GM19395 (cell line): ENCODE measurements around the gene NPHP4.
A peak's percentile ranks its signal among the peaks of the same experiment; 100 is the strongest.

ENCODE experiments used
- ATAC-seq: cut with Tn5 transposase; IDR thresholded peaks from one replicate; pipeline ENCODE4 v1.9.1; 2021; ENCODE audit warnings: mild to moderate bottlenecking, moderate library complexity; ENCODE audit not compliant: unreplicated experiment

Gene NPHP4

DNA sequence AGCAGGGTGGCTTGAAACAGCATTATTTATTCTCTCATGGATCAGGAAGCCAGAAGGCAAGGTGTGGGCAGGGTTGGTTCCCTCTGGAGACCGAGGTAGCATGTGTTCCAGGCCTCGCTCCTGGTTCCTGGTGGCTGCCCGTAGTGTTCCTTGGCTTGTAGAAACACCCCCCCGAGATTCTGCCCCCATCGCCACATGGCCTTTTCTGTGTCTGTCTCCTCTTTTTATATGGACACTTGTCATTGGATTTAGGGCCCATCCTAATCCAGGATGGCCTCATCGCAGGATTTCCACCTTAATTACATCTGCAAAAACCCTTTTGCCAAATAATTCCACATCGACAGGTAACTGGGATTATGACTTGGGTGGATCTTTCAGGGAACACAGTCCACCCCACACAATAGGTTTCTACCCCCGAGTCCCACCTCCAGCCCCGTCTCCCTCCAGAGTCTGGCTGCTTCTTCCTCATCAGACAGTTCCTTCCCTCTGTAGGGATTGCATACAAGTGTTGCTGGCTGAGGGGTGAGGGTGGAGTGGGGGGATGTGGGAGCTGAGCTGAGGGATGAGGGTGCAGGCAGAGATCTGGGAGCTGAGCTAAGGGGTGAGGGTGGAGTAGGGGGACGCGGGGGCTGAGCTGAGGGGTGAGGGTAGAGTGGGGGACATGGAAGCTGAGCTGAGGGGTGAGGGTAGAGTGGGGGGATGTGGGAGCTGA, 12.3 kb upstream of the NPHP4 start:
- no peak for ATAC-seq

DNA sequence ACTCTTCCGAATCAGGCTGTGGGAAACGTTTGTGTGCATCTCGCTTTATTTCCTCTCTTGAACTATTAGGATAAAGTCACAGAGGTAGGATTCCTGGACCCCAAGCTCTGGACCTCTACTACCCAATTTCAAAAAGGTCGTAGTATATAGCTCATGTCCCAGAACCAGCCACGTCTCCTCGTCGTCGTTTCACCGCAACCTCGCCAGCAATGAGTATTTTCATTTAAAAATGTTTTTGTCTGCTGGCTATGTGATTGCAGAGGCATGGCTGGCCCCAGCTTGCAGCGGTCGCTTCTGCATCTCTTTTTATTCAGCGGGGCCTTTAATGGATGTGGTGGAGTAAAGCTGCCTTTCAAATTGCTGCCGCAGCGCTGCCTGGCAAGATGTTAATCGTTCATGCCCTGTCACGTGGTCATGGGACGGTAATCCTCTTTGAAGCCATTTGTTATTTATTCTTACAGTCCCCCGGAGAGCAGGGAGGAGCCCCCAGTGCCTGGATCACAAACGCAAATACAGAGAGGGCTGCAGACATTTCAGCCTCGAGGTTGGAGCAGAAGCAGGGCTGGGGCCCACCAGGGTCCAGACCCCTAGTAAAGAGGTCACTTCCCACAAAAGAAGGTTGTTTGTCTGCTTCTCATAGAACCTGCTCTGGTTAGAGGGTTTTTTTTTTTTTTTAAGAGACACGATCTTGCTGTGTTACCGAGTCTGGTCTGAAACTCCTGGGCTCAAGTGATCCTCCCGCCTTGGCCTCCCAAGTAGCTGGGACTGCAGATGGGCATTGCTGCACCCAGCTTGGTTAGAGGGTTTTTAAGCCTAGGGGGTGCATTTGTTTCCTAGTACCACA, 11.6 kb upstream of the NPHP4 start:
- ATAC-seq = no peak

DNA sequence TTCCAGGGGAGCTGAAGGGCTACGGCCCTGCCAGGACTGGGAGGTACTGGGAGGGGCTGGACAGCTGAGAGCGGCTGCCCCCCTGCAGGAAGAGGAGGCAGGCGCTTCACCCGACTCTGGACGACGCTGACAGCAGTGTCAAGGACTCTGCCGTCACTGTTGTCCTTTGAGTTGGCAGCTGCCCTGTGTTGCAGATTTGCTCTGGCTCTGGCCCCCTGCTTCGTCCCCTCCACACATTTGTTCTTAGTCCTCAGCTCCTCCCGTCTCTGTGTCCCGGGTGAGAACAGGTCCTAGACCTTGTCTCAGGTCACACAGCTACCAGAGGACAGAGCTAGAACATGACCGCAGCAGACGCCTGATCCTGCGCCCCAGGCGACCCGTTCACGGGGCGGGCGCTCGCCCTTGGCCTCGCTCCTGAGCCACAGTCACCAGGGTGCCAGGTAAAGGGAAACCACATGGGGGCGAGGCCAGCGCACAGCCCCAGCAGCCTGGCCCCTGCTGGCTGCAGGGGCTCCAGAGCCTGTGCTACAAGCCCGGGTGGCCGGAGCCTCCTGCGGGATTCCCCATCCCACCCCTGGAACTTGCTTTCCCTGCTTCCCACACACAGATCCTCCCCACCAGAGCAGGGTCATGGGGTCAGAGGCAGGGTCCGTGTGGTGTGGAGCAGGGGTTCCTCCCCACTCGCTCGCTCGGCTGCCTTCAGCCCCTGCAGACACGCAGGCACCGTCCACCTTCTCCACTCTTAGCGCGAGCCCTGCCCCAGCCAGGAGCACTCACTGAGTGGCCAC, 10.7 kb upstream of the NPHP4 start:
- no peak for ATAC-seq

DNA sequence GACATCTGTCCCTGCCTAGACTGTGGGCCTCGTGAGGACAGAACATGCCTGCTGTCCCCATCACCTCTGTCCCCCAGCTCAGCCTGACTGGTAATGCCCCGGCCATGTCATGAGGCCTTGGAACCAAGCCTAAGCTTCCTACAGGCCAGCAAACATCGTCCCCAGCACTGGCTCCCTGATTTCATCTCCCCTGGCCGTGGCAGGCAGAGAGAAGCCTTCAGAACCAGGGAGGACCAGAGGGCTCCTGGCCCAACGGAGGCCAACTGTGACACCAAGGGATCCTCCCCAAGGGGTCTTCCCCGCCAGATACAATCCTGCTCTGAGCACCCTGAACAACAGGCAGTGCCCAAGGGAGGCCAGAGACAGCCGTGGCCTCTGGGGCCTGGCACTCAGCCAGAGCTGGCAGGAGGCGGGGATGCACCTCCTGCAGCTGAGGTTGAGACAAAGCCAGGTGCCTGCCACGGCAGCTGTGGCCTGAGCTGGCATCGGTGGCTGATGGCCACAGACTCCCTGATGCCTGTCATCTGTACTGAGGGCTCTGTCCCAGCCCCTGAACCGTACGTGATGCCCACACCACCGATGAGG, 9.9 kb upstream of the NPHP4 start:
- no peak for ATAC-seq

DNA sequence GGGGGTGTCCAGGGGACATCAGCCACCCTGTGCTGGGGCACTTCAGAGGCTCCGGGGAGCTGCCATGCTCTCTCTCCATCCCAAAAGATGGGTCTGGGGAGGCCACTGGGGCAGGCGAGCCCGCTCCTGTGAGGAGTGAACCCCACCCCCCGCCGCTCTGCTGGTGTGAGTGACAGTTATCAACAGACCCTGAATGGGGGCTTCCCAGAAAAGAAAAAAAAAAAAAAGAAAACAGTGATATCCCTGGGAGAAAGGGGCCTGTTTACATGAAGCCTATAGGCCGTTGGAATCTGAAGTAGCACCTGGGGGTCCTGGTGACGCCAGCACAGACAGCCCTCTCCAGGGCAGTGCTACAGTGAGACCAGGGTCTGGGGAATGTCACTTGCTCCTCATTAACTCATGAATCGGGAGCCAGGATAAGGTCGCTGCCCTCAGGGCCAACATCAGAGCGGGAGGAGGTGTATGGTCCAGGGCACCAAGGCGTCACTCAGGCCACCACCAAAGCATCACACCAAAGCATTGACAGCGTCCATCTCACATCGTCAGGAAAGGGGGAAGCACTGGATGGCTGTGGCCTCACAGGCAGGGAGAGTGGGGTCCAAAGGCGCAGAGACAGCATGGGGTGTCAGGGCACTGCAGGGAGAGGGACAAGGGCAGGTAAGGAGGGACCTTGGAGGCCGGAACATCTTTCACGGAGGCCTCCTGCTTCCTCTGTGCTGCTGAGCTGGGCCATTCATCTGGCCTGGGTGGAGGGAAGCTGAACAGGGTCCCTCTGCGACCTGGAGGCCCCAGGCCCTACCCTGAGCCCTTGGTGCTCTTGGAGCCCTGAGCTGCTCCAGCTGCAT, 8.4 kb upstream of the NPHP4 start:
- no peak for ATAC-seq

DNA sequence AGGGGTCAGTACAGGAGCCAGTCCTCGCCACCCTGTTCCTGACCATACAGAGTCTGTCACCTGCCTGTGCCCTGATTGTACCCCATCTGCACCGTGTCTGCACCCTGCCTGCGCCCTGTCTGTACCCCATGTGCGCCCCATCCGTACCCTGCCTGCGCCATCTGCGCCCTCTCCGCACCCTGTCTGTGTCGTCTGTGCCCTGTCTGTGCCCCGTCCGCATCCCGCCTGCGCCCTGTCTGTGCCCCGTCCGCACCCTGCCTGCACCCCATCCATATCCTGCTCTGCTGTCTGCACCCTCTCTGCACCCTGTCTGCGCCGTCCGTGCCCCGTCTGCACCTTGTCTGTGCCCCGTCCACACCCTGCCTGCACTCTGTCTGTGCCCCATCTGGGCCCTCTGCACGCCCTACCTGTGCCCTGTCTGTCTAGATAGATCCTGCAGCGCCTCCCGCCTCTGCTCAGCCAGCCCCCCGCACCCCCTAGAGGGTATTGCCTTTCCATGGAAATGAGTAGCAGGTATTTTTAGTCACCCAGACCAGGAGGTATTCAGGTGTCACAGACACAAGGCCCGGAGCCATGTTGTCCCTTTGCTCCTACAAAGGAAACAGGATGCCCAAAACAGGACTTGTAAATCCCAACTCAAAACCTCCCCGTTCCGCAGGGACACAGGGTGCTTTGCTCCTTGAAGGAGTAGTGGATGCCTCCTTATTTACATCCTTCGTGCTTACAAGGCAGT, 7.7 kb upstream of the NPHP4 start:
- no peak for ATAC-seq

DNA sequence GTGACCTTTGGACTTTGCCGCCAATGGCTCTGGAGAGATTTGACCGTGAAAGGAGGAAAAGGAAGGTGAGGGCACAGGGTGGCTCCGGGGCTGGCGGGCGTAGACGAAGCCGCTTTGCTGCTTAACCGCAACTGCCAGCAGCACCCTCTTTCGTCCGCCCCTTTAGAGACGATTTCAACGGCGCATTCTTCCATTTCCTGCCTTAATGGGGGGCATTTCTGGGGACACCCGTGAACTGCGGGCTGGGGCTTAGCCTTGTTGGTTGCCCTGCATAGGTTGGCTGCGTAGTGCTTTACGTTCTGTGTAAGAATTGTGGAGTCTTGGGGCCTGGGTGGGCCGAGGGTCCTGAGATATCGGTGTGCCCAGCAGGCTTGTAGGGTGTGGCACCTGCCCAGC, 6.7 kb upstream of the NPHP4 start:
- no peak for ATAC-seq

DNA sequence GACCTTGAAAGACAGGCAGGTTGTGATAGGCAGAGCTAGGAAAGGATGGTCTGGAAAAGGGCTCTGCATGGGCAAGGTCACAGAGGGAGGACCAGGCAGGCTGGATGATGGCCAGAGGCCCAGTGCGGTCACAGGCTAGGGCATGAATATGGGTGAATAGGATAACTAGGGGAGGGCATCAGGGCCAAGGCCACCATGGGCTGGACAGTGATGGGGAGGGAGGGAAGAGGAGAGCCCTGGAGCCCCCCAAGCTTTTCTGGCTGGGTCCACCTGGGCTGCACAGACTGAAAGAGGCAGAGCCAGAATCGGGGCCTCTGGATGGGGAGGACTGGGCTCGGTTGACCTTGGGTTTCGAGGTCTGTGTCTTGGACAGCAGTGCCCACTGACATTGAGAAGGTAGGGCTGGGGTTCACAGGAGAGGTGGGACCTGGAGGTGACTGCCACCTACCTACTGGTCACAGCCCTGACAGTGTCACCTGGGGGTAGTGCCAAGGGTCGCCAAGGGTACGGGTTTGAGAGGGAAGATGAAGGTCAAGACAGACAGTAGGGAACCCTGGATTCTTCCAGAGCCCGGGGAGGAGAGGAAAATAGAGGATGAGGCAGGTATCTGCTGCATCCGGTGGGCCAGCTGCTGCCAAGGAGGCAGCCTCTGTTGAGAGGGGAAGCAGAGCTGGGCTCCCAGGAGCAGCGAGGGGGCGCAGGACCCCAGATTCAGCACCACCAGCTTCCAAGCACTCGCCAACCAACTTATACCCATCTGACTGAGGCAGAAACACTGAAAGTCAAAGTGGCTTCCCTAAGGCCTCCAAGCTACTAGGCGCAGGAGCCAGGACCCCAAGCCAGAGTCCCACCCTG, 6.1 kb upstream of the NPHP4 start:
- no peak for ATAC-seq

DNA sequence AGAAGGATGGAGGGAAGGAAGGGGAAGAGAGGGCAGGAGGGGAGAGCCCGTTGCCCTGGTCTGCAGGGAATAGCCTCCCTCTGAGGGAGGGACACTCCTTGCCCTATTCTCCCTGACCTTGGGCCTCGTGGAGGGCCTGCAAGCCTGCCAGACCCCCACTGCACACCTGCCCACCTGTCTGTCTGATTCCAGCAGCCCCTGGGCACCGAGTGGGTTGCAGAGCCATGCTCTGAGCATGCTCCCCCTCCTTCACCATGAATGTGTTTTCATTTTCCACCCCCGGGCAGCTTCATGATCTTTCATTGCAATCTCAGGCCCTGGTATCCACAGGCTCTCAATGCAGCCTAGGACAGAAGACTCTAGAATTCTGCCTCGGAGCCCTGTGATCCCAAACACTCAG, 5.1 kb upstream of the NPHP4 start:
- ATAC-seq = no peak

DNA sequence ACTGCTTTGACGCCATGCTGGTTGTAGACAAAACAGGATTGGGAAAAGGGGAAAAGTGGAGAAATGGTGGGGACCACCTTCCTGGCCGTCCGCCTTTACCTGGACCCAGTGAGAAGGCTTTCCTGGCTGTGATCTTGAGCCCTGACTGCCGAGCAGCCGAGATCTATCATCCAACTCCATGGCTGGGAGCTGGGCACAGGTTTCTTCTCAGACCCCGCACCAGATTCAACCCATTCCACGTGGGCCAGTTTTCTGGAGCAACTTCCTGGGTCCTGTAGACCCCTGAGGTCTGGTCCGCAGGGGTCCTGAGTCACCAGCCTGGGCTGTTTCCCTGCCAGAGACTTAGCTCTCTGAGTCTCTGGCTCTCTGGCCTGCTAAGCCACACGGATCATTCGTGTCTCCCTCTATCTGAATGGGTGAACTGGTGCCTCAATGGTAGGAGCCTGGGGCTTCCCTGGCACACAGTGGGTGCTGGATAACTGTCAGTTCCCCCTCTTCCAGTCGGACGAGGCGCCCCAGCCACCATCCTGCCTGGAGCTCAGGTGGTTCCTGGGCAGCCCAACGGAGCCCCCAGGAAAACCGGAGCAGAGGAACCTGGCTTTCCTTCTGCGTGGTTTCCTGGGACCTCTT, 4.5 kb upstream of the NPHP4 start:
- no peak for ATAC-seq

DNA sequence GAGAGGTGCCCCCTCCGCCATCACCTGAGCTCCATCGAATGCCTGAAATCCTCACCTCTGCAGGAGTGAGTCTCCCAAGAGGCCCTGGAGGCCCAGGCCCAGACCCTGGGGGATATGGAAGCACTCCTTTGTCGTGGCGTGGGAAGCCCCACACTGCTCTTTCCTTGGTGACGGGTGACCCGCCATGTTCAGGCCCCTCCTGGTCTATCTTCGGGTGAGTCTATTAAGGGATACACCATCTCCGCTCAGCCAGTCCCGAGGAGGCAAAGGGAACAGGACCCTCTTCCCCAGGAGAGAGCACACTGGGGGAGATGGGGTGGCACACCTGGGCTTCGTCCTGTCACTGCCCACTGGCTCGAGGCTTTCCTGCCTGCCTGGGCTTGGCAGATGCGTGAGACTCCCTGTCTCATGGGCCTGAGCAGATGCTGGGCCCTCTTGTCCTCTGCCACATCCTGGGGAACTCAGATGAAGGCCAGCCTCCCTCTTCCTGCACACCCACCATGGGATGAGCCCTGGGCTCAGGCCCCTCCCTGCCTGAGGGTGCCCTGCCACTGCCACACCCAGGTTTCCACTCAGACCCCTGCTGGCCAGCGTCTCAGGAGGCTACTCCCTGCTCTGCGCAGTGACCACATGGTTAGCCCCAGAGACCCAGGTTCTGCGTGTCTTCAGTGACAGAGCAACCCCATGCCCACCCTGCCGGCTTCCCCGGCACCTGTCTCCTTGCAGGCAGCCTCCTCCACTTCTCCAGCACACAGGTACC, 3.8 kb upstream of the NPHP4 start:
- ATAC-seq = no peak

DNA sequence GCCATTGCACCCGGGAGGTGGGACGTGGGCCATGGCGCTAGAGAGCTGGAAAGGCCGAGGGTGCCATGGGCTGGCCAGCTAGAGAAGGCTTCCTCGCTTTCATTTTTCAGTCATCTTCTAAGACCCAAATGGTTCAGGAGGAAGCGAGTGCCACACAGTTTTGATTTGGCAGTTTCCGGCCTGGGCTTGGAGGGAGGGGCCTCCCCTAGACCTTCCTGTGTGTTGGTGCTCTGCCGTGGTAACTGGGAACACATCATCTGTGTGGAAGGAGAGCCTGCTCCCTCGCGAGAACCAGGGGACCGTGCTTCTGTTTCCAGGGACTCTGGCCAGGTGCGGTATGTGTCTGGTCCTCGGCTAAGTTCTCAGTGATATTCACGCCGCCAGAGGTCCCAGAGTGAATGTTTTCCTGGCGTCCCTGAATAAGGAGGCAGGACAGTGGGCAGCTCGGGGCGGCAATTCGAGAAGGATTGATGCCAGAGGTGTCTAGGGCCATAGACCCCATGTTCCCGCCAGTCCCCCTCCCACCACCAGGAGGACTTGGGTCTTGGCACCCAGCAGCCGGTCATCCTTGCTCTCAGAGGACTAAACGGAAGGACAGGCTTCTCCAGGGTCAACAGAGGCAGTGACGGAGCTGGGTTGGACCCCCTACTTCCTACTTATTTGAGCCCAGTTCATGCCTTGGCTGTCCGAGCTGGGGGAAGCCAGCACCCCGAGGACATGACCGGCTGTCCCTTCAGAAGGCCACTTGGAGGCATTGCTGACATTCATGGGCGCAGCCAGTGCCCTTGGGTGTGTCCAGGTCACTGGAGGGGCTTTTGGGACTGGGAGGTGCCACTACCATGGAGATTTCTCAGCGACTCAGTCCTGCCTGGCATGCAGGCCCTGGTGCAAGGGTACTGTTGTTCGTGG, 2.7 kb upstream of the NPHP4 start:
- ATAC-seq = no peak

DNA sequence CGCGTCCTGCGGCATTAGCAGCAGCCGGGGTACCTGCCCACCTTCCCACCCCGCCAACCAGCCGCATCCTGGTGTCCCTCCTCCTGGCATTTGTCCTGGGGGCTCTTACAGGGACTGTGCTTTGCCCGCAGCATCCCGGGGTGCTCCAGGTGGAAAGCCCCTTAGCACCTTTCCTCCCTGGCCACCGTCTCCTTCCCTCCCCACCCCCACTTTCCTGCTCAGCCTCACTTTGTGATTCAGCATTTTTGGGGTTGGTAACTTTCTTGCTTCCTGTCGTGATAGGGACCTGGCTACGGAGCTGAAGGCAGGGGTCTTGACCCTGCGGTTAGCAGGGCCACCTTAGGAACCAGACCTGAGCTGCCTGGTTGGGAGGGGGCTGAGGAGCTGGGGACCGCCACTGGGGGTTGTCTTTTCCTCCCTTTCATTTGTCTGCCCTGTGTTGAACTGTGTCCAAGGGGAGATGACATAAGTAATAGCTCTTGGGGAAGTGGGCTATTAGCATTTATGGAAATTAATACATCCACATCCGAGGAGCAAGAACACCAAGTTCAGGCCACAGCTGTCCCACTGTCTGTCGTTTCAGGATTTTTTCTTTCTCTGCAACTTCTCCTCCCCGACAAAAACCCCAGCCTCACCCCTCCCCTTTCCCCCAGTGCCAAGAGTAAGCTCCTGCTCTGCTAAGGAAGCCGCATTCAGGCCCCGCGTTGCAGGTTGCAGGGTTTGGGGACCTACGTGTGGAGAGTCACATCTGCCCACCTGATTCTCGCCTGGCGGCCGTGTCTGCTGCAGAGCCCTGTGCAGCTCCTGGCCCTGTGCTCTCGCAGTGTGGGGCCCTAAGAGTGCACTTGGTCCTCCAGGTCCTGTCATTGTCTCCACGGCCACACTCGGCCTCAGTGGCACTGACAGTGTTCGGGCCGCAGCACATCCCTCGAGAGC, 1.6 kb upstream of the NPHP4 start:
- no peak for ATAC-seq

DNA sequence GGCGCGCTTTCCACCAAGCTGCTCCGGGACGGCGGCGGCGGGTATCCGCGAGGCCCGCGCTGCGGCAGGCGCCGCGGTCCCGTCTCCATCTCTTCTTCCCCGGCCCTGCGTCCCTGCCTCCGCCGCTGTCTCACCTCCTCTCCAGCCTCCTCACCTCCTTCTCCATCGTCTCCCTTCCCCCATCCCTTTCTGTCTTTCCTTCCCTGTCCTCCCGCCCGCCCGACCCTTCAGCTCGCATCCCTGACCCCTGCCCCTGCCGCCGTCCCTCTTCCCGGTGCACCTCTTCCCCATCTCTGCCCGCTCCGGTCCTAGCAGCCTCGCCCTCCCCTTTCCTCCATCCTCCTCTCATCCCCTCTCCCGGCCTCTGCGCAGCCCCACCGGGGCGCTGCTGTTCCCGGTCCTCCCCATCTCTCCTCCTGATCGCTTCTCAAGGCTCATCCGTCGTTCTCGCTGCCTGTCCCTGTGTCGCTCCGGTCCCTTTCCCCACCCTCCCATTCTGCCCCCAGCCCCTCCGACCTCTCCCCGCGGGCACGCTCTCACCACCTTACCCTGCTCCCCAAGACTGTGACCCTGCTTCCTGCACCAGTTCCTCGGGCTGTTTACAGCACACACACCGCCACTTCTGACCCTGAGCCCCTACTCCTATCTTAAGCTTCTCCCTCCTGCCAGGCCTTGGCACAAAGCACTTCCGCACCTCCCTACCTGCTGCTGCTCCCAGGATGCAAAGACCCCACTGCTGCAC, 760 bp upstream of the NPHP4 start:
- peak; percentile 21 for ATAC-seq
